Activated CD8-positive, alpha-beta memory T cell treated with anti-CD3 and anti-CD28 coated beads, Interleukin-2, amount 50 U/mL, for 24 hours (primary cell): ENCODE data around the gene PRKAR1B.
"Not testable (repeated sequence)": the region's sequence is repeated elsewhere in the genome, so short reads cannot be mapped to it uniquely, and the experiment has no call there.

Experiments
- DNase-seq: peaks from one replicate; pipeline ENCODE4 v3.0.0-alpha.2; 2020; ENCODE audit errors: extremely low read depth

Gene PRKAR1B

DNA sequence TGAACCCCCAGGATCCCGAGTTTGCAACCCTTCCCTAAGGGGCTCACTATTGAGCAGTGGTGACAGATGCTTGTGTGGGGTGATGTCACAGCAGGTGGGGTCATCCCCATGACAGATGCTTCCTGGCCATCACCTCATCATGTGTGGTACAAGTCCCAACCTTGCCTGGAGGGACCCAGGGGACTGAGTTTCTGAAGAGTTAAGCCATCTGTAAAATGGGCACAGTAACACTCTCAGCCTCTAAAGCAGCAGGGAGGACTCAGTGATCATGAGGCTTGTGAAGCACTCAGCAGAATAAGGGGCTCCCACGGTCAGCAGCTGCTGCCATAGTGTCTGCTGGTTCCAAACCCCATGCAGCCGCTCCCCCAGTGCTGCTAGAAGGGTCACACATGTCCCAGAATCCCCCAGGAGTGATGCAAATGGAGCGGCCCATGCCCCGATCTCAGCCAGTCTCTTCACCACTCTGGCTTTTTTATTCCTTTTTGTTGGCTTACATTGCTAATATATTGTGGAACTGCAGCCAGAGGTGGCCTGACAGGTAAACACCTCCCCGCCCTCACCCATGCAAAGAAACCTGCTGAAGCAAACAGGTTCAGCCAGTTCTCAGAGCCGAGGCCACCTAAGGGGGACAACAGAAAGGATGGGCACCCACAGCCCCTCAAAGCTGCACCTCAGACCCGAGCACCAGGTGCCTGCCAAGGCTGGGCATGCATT, 105.4 kb downstream of the PRKAR1B start:
- DNase-seq = no peak

DNA sequence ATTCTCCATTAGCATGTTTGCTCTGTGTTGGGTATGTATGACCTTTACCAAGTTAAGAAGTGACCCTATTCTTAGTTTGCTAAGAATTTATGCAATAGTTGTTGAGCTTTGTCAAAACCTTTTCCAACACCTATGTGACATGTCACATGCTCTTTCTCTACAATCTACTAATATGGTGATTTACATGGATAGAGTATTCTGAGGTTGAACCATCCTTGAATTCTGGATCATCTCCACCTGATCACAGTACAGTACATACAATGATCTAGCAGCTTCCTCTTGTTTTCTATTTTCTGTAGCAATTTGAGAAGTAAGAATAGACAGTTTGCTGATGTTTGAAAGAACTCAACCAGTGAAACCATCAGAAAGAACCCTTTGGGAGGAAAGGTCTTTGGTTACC, 106.2 kb downstream of the PRKAR1B start:
- DNase-seq = no peak

DNA sequence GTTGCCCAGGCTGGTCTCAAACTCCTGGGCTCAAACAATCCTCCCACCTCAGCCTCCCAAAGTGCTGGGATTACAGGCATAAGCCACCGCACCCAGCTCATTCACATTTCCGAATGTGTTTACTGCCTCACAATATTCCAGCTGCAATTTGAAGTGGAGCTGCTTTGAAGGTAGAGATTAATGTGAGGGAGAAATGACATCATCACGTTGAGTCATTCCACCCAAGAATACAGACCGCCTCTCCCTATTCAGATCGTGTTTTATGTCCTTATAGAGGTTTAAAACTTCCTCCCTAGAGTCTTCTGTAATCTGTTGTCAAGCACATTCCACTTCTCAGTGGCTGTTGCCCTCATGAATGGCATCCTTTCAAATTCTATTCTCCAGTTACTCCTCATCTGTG, 107.0 kb downstream of the PRKAR1B start:
- no peak for DNase-seq

DNA sequence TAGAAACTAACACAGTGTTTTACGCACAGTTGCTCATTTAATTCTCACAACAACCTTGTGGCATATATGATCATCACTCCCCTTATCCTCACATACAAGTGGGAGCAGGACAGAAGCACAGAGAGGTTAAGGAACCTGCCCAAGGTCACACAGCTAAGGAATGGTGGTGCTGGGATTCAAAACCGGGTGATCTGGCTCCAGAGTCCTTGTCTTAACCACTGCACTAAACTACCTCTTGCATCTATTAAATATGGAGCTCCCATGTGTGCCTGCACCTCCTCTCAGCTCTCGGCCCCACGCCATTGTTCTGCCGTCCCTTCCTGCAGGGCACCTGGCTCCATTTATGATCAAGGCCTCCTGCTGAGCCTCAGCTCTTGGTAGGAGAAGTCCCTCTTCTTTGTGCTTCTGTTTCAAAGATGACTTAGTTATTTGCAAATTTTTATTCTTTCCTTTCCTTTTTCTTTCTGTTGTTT, 107.7 kb downstream of the PRKAR1B start:
- DNase-seq = no peak

DNA sequence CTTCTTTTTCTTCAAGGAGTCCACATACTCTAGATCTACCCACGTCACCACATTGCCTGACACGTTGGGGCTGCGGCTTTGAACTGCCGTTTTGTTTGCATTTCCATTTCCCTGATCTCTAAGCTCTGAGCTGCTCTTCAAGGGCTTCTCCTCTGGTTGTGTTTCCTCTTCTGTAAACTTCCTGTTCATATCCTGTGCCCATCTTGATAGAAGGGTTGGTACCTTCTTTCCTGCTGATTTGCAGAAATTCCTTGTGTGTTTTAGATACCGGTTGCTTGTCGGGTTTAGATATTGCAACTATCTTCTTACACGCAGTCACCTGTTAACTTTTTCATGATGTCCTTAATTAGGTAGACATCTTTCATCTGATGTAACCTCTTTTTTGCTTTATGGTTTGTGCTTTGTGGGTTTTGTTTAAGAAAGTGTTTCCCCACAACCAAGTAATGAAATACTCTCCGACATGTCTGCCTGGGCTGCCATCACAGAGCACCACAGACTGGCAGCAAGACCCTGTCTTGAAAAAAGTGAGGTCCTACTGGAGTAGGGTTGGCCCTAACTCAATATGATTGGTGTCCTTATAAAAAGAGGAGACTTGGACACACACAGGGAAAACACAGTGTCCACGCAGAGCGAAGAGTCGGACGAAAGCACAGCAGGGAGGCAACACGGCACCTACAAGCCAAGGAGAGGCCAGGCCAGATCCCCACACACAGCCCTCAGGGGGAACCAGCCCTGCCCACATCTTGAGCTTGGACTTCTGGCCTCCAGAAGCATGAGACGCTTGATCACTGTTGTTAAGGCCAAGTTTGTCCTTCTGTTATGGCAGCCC, 108.3 kb downstream of the PRKAR1B start:
- no peak for DNase-seq

DNA sequence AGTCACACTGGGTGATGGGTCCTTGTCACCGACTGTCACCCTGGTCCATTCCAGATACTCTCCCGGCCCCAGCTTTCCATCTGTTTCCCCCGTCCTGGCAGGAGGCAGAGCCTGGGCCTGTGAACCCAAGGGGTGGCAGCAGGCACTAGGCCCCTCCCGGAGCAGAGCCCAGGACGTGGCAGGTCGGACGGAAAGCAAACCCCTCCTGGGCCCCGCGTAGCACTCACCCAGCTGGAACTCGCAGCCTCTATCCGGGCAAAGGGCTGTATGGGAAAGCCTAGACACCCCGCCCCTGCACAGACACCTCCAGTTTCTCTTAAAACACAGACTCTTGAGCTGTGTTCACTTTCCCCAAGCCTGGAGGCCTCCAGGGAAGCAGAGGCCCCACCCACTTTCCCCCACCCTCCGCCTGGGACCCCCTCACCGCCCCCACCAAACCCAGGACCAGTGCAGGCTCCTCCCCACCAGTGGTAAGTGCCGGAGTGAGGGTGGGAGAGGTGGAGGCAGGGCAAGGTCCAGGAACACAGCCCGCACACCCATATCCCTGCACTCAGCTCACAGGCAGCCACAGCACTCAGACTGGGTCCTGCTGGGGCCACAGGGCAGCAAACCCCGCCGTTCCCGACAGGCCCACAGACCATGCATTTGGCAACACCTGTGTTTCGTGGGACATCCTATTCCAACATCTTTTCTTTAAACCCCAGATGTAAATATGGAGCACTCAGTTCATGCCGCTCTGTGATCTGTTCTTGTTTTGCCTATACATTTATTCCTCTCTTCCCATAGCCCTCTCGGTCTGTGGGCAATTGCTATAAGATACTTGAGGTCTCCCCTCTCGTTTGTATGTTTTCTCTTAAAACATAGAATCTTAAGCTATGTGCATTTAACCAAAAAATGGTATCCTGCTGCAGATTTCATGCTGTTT, 109.2 kb downstream of the PRKAR1B start:
- DNase-seq = no peak

DNA sequence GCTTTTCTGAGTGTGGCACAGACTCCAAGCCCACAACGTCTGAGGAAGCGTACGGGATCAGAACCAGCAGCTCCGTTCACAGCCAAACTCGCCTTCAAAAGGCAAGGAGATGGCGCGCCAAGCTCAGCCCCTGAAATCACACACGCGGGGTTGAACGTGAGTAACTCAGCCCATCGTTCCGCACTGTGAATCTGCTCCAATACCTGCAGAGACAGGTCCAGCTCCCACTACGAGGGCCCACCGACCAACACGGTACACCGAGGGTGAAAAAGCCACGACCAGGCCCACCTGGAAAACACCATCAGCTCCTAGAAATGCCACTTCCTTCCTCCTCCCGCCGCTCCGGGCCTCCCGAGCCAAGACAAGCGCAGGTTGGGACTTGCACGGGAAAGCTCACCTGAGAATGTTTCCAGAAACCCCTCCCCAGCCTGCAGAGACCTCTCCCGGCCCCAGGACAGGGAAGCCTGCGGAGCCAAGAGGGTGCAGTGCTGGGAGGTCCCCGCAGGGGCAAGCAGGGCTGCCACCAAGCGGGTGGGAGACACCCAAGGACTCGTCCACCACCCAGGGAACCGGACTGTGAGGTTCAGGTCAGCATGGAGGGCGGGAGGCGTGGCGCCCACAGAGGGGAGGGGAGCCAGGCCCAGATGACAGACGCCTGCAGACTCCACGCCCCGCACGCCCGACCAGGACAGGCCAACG, 113.5 kb downstream of the PRKAR1B start:
- DNase-seq = no peak

DNA sequence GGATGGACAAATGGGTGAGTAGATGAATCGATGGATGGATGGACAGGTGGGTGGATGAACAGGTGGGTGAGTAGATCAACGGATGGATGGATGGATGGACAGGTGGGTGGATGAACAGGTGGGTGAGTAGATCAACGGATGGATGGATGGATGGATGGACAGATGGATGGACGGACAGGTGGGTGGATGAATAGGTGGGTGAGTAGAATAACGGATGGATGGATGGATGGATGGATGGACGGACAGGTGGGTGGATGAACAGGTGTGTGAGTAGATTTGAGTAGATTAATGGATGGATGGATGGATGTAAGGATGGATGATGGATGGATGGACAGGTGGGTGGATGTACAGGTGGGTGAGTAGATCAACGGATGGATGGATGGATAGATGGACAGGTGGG, 115.2 kb downstream of the PRKAR1B start:
- not testable (repeated sequence) for DNase-seq

DNA sequence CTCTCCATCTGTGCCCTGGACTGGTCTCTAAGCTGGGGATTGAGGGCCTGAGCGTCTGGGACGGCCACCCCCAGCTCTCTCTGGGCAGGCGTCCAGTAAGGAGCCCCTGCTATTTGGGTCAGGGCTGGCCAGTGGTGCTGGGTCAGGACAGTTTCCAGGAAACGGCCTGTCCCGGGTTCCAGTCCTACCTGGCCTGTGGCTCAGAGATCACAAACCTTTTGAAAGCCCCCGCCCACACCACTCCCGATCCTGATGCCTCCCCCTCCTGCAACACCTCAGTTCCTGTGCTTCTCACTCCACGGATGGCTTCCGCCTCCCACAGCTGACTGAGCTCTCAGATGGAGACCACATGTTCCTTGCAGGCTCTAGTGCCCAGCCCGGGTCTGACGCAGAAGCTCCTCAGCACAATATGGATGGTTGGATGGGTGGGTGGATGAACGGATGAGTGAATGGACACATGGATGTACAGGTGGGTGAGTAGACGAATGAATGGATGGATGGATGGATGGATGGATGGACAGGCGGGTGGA, 115.7 kb downstream of the PRKAR1B start:
- no peak for DNase-seq

DNA sequence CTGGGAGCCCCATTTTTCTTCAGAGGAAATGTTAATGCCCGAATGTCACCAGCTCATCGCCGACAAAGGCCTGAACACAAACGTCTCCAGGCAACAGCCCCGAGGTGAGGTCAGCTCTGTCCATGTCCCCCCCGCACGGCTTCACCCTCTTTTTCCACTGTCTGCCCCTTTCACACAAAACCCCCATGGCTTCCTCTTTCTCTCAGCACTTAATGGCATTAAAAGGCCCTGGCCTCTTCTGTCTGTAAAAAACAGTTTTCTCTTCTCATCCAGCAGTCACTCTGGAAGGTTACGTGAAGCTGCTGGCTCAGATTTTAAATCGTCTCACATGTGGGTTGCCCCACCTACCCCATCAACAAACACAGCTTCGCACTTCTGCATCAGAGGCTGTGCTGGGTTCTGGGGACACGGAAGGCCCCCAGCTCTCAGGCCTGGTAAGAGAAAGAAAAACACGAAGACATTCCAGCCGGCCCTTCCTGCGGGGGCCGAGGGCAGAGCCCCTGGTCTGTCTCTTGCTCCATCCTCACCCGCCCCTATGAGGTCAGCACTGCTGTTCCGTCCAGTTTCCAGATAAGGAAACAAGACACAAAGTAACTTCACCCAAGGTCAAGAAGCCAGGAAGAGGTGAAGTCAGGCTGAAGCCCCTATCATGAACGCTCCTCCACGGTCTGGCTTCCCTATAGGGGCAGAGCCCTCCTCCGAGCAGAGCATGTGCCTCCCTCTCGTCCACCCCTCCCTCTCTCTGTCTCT, 116.4 kb downstream of the PRKAR1B start:
- DNase-seq = no peak

DNA sequence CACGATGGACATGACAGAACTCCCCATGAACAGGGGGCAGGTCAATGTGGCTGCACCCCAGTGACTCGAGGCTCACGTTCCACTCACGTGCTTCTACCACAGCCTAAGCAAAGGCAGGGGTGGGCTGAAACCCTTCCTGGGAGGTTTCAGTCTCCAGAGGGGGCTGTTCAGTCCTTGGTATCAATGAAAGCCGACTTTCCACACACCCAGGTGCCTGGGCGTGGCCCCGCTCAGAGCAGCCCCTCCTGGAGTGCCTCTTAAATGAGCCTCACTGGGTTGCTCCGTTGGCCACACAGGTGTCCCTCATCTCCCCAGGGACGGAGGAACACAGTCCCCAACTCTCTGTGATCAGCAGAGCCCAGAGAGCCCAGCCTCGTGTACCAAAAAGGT, 116.9 kb downstream of the PRKAR1B start:
- no peak for DNase-seq

DNA sequence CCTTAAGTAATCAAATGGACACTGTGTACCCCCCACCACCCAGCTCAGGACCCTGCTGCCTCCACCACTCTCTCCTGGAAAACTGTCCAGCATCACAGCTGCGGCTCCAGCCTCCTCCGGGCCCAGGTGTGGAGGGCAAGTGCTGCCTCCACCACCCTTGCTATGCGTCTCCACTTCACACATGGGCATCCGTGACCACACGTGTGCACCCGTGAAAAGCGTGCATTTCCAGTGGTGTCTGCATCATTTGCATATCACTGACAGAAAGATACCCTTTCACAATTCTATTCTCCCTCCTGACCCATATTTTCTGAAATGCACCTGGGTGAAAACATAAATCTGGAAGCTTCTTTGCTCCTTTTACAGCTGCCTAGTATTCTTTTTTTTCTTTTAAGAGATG, 117.7 kb downstream of the PRKAR1B start:
- no peak for DNase-seq

DNA sequence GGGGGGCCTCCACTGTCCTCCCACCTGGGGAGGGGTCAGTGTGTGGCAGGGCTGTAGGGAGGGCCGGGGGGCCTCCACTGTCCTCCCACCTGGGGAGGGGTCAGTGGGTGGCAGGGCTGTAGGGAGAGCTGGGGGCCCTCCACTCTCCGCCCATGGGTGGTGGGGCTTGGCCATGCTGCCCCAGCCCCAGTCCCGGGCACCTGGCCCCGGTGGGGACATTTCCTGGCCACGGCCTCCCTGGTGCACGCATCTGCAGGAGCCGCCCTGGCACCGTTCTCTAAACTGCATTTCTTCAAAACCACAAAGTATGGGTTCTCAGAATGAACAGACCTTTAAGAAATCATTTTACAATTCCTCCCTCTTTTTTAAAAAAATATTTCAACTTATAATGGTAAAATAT, 118.1 kb downstream of the PRKAR1B start:
- no peak for DNase-seq

DNA sequence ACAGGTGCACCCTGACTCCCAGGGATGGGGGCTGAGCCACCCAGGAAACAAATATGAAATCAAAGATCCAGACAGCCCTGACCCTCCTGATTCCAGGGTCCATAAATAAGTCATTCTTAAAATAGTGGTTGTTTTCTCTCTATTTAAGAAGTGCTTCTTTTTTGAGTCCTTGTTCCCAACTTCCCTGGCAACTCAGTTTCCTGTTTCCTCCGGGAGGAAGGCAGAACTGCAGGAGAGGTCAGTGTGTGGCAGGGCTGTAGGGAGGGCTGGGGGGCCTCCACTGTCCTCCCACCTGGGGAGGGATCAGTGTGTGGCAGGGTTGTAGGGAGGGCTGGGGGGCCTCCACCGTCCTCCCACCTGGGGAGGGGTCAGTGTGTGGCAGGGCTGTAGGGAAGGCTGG, 118.7 kb downstream of the PRKAR1B start:
- DNase-seq = no peak

DNA sequence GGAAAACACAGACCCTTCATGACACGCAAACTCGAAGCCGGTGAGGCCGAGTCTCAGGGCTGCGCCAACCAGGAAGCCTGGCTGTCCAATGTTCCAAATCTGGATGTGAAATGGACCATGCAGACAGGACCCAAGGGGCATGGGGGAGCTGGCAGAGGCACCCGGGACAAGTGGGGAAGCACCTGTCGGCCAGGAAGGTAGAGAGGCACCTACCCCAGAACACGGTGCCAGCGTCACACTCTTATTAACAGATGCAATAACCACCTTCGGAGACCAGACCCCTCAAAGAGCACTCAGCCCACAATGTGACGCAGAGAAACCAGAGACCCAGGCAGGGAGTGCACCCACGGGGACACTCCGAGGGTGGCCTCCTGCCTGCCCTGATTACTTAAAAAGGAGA, 119.1 kb downstream of the PRKAR1B start:
- DNase-seq = no peak

DNA sequence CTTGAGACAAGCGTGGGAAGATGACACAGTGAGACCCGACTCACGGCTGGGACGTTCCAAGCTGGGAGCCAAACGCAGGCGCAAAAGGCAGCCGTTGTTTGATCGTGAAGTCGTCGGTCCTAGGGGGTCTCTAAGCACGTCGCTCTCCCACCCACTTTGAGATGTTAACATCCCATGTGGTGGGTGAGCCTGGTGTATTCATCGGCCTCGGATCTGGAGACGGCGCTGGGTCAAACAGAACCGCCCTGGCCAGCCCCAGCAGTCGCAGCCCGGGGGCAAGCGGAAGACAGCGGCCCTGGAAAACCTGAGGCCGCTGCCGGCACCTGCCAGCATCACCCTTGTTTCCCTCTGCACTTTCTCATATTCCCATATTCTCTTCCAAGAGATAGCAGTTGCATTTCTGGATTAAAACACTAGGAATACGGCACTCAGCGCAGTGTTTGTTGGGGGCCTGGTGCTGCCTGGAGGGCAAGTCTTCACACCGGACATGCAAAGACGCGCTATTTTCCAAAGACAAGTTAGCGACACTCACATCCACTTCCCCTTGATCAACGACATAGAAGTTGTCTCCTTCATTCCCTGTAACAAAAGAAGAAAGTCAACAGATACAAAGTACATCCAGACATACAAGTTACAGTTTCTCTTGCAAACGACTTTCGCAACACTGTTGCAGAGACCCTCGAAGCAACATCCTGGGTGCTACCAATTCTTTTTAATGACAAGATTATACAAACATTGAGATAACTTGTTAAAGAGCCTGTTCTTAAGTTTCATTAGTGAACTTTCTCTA, 121.2 kb downstream of the PRKAR1B start:
- DNase-seq = no peak

DNA sequence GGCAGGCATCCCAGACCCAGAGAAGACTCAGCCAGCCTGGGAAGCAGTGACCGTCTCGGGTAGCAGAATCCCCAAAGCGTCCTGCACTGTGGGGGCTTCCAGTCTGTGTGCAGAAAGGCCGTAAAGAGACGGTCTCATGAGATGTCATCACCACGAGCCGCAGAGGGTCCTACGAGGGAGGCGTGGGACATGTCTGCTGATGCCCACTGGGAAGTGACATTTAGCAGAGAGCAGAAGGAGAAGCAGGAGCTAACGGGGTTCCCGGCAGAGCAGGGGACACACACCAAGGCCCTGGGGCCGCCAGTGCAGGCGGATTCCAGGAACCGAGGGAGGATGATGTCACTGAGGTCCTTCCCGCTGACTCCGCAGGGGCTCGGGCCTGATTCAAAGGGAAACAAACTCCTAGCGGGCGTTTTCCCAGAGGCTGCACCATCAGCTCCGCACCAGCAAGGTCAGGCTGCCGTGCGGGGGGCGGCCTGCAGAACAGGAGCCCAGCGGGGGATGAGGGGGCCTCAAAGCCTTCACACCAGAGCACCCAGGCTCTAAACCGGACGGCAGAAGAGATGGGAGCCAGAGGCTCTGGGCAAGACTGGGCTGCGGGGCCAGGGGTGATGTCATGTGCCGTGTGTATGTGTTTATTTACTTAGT, 122.1 kb downstream of the PRKAR1B start:
- DNase-seq = no peak

DNA sequence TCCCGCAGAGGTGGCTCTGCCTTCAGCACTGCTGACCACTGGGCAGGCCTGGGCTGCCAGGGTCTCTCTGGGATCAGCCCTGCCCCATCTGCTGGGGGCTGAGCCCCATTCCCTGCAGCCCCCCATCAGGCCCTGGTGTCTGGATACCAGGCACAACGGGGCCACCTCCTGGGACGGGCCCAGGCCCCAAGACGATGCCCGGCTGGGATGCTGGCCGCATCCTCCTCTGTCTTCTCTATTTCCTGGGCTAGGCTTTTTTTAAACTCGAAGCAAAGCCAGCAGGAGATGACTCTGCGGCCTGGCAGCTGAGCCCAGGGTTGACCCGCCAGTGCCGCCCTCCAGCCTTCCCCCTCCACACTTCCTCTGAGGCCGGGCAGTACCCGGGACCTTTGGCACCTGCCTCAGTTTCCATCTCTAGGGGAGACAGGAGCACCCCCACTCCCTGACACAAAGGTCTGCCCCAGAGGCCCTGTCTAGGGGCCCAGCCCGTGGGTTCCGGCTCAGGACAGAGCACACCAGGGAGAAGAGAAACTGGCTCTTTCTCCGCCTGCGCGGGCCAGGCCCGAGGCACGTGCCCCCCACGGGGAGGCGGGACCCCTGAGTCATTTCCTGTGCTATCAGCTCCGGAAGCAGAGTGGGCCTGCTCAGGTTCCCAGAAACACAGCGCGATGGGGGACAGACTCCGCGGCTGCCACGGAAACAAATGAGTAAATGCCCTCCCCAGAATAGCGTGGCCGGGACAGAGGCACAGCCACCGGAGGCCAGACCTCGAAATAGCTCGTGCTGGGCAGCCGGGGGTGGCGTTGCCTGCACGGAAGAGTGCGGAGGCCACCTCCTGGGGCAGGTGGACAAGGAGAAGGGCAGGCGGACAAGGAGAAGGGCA, 122.8 kb downstream of the PRKAR1B start:
- peak; percentile 92 for DNase-seq
